HepG2 (cell line): Measurements from ENCODE around the gene CCDC91. TPM values are rescaled to one million over a fixed set of nuclear protein-coding genes. Genes with fewer than 3 reads are reported as not detected.

Experiments
- AGO2 ChIP-seq: fragments of 200-400 bp; formaldehyde crosslinking; optimal IDR thresholded peaks from 2 replicates; pipeline ENCODE3; 2017; ENCODE audit warnings: mild to moderate bottlenecking, low read depth, low read length, moderate library complexity
- ARID2 ChIP-seq: sonication (generic); formaldehyde crosslinking; IDR thresholded peaks from 2 replicates; pipeline ENCODE4 v1.8.1; 2022; ENCODE audit warnings: mild to moderate bottlenecking, missing genetic modification reagents, borderline replicate concordance
- CBFB ChIP-seq: sonication (generic); formaldehyde crosslinking; IDR thresholded peaks from 2 replicates; pipeline ENCODE4 v1.4.0; 2020; ENCODE audit warnings: missing genetic modification reagents
- E2F2 ChIP-seq: sonication (generic); formaldehyde crosslinking; IDR thresholded peaks from 2 replicates; pipeline ENCODE4 v1.4.0; 2020; ENCODE audit warnings: missing genetic modification reagents, borderline replicate concordance
- IKZF5 ChIP-seq: IDR thresholded peaks from 2 replicates; pipeline ENCODE4 v1.6.1; 2018; ENCODE audit warnings: missing genetic modification reagents, mild to moderate bottlenecking, missing compliant biosample characterization
- ISL2 ChIP-seq: sonication (generic); formaldehyde crosslinking; IDR thresholded peaks from 2 replicates; pipeline ENCODE4 v1.5.0; 2020; ENCODE audit warnings: missing genetic modification reagents
- NFE2L1 ChIP-seq: sonication (generic); formaldehyde crosslinking; IDR thresholded peaks from 2 replicates; pipeline ENCODE4 v1.4.0; 2020; ENCODE audit warnings: missing genetic modification reagents, mild to moderate bottlenecking, borderline replicate concordance
- NONO ChIP-seq, 2 experiments: fragments of 450-650 bp in 1 of 2; sonication (generic) in 1 of 2; formaldehyde crosslinking in 1 of 2; IDR thresholded peaks in 1 of 2; conservative IDR thresholded peaks in 1 of 2; 2 replicates each; pipeline versions ENCODE4 v1.6.1 to v1.8.0; 2017 to 2022; ENCODE audit warnings: mild to moderate bottlenecking in 1 of 2, missing genetic modification reagents in 1 of 2, moderate library complexity in 1 of 2
- PAWR ChIP-seq: sonication (generic); formaldehyde crosslinking; IDR thresholded peaks from 2 replicates; pipeline ENCODE4 v1.4.0; 2020; ENCODE audit warnings: missing genetic modification reagents, mild to moderate bottlenecking, borderline replicate concordance
- SIN3B ChIP-seq: fragments of 150-350 bp; IDR thresholded peaks from 2 replicates; pipeline ENCODE4 v1.6.1; 2014; ENCODE audit warnings: low read length
- ZBTB10 ChIP-seq: sonication (generic); formaldehyde crosslinking; IDR thresholded peaks from 2 replicates; pipeline ENCODE4 v1.4.0; 2020; ENCODE audit warnings: missing genetic modification reagents, borderline replicate concordance
- ZMYM3 ChIP-seq: sonication (generic); formaldehyde crosslinking; IDR thresholded peaks from 2 replicates; pipeline ENCODE4 v1.5.1; 2020; ENCODE audit warnings: mild to moderate bottlenecking, missing genetic modification reagents
- ZNF10 ChIP-seq: sonication (generic); formaldehyde crosslinking; IDR thresholded peaks from 2 replicates; pipeline ENCODE4 v1.4.0; 2020; ENCODE audit warnings: mild to moderate bottlenecking, low read depth, missing genetic modification reagents, borderline replicate concordance
- ZNF713 ChIP-seq: sonication (generic); formaldehyde crosslinking; IDR thresholded peaks from 2 replicates; pipeline ENCODE4 v1.4.0; 2020; ENCODE audit warnings: mild to moderate bottlenecking, missing genetic modification reagents
- ZNF781 ChIP-seq: sonication (generic); formaldehyde crosslinking; IDR thresholded peaks from 2 replicates; pipeline ENCODE4 v1.5.1; 2020; ENCODE audit warnings: borderline replicate concordance, mild to moderate bottlenecking, missing genetic modification reagents; ENCODE audit errors: not compliant biosample characterization
- polyA plus RNA-seq, 8 experiments: library from polyadenylated mRNA; depleted of rRNA in 3 of 8; stranded (reverse) in 7 of 8; unstranded in 1 of 8; fragments of >200 nt; fragmentation: Illumina TruSeq in 4 of 8; extraction: Trizol in 4 of 8; gene quantifications; 2 replicates each; pipeline versions ENCODE4 v1.2.1 to v1.2.3, GENCODE V29; 2011 to 2016; ENCODE audit warnings: low read depth in 4 of 8, missing spikeins in 1 of 8, mixed read lengths in 1 of 8; ENCODE audit not compliant: insufficient read depth in 1 of 8
- total RNA-seq, 5 experiments: library from RNA; depleted of rRNA; stranded (reverse); fragments of >200 nt; fragmentation: Illumina TruSeq; extraction: Trizol; gene quantifications; 2 replicates each; pipeline ENCODE4 v1.2.3, GENCODE V29; 2016; ENCODE audit warnings: low read depth in 1 of 5
- TF ChIP-seq, protein P1 (sequence below): sonication (generic); formaldehyde crosslinking; IDR thresholded peaks from 2 replicates; pipeline ENCODE4 v1.5.1; 2020; ENCODE audit warnings: mild to moderate bottlenecking, moderate library complexity, missing genetic modification reagents

CCDC91 gene
- total and polyA plus RNA-seq, 2 of the 13 experiments (the other 11 are each of a cell fraction or from before 2014, with no cell fraction given) = 9.8 to 15.8 TPM

GRCh38 chr12:28294300-28294699, 104.0 kb downstream of the CCDC91 start (continued):
- TF ChIP-seq, protein P1, sequence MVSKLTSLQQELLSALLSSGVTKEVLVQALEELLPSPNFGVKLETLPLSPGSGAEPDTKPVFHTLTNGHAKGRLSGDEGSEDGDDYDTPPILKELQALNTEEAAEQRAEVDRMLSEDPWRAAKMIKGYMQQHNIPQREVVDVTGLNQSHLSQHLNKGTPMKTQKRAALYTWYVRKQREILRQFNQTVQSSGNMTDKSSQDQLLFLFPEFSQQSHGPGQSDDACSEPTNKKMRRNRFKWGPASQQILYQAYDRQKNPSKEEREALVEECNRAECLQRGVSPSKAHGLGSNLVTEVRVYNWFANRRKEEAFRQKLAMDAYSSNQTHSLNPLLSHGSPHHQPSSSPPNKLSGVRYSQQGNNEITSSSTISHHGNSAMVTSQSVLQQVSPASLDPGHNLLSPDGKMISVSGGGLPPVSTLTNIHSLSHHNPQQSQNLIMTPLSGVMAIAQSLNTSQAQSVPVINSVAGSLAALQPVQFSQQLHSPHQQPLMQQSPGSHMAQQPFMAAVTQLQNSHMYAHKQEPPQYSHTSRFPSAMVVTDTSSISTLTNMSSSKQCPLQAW = no peak
- TF ChIP-seq ZNF10 (CRISPR knock-in tag) (no peak), ZNF713 (CRISPR knock-in tag) (no peak), IKZF5 (no peak), PAWR (CRISPR knock-in tag) (no peak), CBFB (CRISPR knock-in tag) (no peak), ZBTB10 (CRISPR knock-in tag) (no peak), ARID2 (no peak), NONO (IDR thresholded peaks at IDR 0.05) (no peak), NONO (CRISPR knock-in tag; conservative IDR thresholded peaks at IDR 0.05) (no peak), SIN3B (no peak), ISL2 (CRISPR knock-in tag) (no peak), ZNF781 (CRISPR knock-in tag) (no peak), ZMYM3 (CRISPR knock-in tag) (no peak), E2F2 (CRISPR knock-in tag) (no peak), AGO2 (no peak), NFE2L1 (CRISPR knock-in tag) (no peak)
- TF ChIP-seq, all 625 proteins: peak for 0
